HG02973 (cell line): ENCODE results near the gene PREB.
"Not testable (repeated sequence)": the region's sequence is repeated elsewhere in the genome, so short reads cannot be mapped to it uniquely, and the experiment has no call there.

ENCODE experiments used
- ATAC-seq: cut with Tn5 transposase; IDR thresholded peaks from one replicate; pipeline ENCODE4 v1.9.1; 2021; ENCODE audit warnings: moderate library complexity; ENCODE audit not compliant: unreplicated experiment

Gene PREB

GRCh38 chr2:27133905-27134780 lies at the start of gene PREB:
Gene PREB (minus strand): TSS chr2:27134636. CDS start chr2:27134421, 215 bp downstream.
- peak; percentile 74 for ATAC-seq

GRCh38 chr2:27184115-27184514 lies 49.7 kb upstream of the PREB start:
- ATAC-seq: no peak

- no peak for ATAC-seq
Measured at GRCh38 chr2:27182346-27182745, 47.9 kb upstream of the PREB start.

- no peak for ATAC-seq
Measured at GRCh38 chr2:27179344-27180000, 45.0 kb upstream of the PREB start.

GRCh38 chr2:27178469-27178868 lies 44.0 kb upstream of the PREB start:
- no peak for ATAC-seq

- ATAC-seq: no peak
Measured at GRCh38 chr2:27177441-27178351, 43.3 kb upstream of the PREB start.

- not testable (repeated sequence) for ATAC-seq
Measured at GRCh38 chr2:27175781-27176180, 41.3 kb upstream of the PREB start.

GRCh38 chr2:27175330-27175729 lies 40.9 kb upstream of the PREB start:
- no peak for ATAC-seq

GRCh38 chr2:27174638-27175037 lies 40.2 kb upstream of the PREB start:
- ATAC-seq: no peak

- ATAC-seq: no peak
Measured at GRCh38 chr2:27171351-27171848, 37.0 kb upstream of the PREB start.

GRCh38 chr2:27170581-27171337 lies 36.3 kb upstream of the PREB start:
- no peak for ATAC-seq

- no peak for ATAC-seq
Measured at GRCh38 chr2:27164960-27165763, 30.7 kb upstream of the PREB start.

GRCh38 chr2:27162151-27163121 lies 28.0 kb upstream of the PREB start:
- no peak for ATAC-seq

GRCh38 chr2:27160191-27160590 lies 25.8 kb upstream of the PREB start:
- ATAC-seq: no peak

GRCh38 chr2:27159271-27159670 lies 24.8 kb upstream of the PREB start:
- no peak for ATAC-seq

- no peak for ATAC-seq
Measured at GRCh38 chr2:27158468-27158867, 24.0 kb upstream of the PREB start.

GRCh38 chr2:27155069-27155520 lies 20.7 kb upstream of the PREB start:
- ATAC-seq: no peak

GRCh38 chr2:27154488-27154887 lies 20.1 kb upstream of the PREB start:
- no peak for ATAC-seq
